ENCODE results near the gene RNF166. TPM values are rescaled to one million over a fixed set of nuclear protein-coding genes. Genes with fewer than 3 reads are reported as not detected.

Gene RNF166
- total and polyA plus RNA-seq, 2 of the 13 experiments (the other 11 are each of a cell fraction or from before 2014, with no cell fraction given) = 21.4 to 23.0 TPM

GRCh38 chr16:88662843-88663606, 43.2 kb downstream of the RNF166 start, which contains the start of gene MVD (continued):
- no peak; the same call in 1 of the 2 replicates for TF ChIP-seq ZNF703 (CRISPR knock-in tag; IDR thresholded peaks at IDR 0.05; ENCODE audit: borderline replicate concordance)
- TF ChIP-seq GPN1 (CRISPR knock-in tag; IDR thresholded peaks at IDR 0.05; ENCODE audit: borderline replicate concordance) = peak; percentile 75; the same call in 1 of the 2 replicates
- peak; percentile 67 for TF ChIP-seq ZNF232 (CRISPR knock-in tag; IDR thresholded peaks at IDR 0.05; ENCODE audit: borderline replicate concordance)
- no peak for TF ChIP-seq ZNF101 (CRISPR knock-in tag; IDR thresholded peaks at IDR 0.05; ENCODE audit: borderline replicate concordance, low read depth)
- TF ChIP-seq TRIM24 (CRISPR knock-in tag; IDR thresholded peaks at IDR 0.05) = no peak
- TF ChIP-seq ZKSCAN8 (CRISPR knock-in tag; IDR thresholded peaks at IDR 0.05; ENCODE audit: borderline replicate concordance) = peak; percentile 61; the same call in 1 of the 2 replicates
- TF ChIP-seq GLMP (CRISPR knock-in tag; IDR thresholded peaks at IDR 0.05; ENCODE audit: borderline replicate concordance) = no peak
- TF ChIP-seq NR3C1 (CRISPR knock-in tag; IDR thresholded peaks at IDR 0.05) = no peak
- TF ChIP-seq MLXIP (CRISPR knock-in tag; IDR thresholded peaks at IDR 0.05; ENCODE audit: borderline replicate concordance) = no peak
- TF ChIP-seq PPARG (CRISPR knock-in tag; conservative IDR thresholded peaks at IDR 0.05) = peak; percentile 60; the same call in 1 of the 2 replicates
- peak; percentile 87 for TF ChIP-seq ATF1 (CRISPR knock-in tag; IDR thresholded peaks at IDR 0.05)
- TF ChIP-seq HDAC1 (CRISPR knock-in tag; IDR thresholded peaks at IDR 0.05) = peak; percentile 95
- TF ChIP-seq MTF2 (CRISPR knock-in tag; IDR thresholded peaks at IDR 0.05; ENCODE audit: borderline replicate concordance) = peak; percentile 32; the same call in 1 of the 2 replicates
- 0 out of 2 replicates have a peak, but pooled peaks have one; percentile 81 for TF ChIP-seq ZNF550 (CRISPR knock-in tag; IDR thresholded peaks at IDR 0.05; ENCODE audit: borderline replicate concordance)
- peak; percentile 25; the same call in 1 of the 2 replicates for TF ChIP-seq ZNF572 (CRISPR knock-in tag; IDR thresholded peaks at IDR 0.05)
- peak; percentile 86 for TF ChIP-seq MEIS2 (CRISPR knock-in tag; IDR thresholded peaks at IDR 0.05)
- no peak for TF ChIP-seq ZBTB39 (CRISPR knock-in tag; IDR thresholded peaks at IDR 0.05)
- peak; percentile 88 for TF ChIP-seq CSRNP1 (CRISPR knock-in tag; IDR thresholded peaks at IDR 0.05)
- TF ChIP-seq SMAD1 (CRISPR knock-in tag; IDR thresholded peaks at IDR 0.05; ENCODE audit: borderline replicate concordance, low read depth) = peak; percentile 80; the same call in 1 of the 2 replicates
- no peak; the same call in 1 of the 2 replicates for TF ChIP-seq AHR (CRISPR knock-in tag; IDR thresholded peaks at IDR 0.05)
- TF ChIP-seq CHCHD3 (CRISPR knock-in tag; IDR thresholded peaks at IDR 0.05) = no peak
